GM18520 (cell line): ENCODE results near the gene STEAP1B.

Source experiments
- ATAC-seq: cut with Tn5 transposase; IDR thresholded peaks from one replicate; pipeline ENCODE4 v1.9.1; 2021; ENCODE audit not compliant: unreplicated experiment

STEAP1B gene

GRCh38 chr7:22403344-22403743 is 96.6 kb downstream of the STEAP1B start:
- ATAC-seq = no peak

DNA sequence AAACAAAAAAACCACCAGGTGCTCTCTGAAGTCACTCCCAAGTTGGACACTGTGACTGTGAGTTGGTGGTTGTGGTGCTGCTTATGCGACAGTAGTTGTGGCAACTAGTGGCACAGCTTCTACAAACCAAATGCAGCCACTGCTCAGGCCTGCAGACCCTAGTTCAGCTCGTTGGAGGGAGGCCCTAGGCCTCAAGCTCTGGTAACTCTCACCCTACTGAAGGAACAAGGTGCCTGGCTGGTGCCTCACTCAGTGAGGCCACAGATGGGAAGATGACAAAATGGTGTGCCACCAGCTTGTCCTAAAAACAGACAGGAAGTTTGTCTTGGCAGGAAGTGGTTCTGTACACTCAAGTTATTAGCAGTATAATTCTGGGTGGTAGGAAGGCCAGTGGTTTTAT is 97.7 kb downstream of the STEAP1B start:
- no peak for ATAC-seq

DNA sequence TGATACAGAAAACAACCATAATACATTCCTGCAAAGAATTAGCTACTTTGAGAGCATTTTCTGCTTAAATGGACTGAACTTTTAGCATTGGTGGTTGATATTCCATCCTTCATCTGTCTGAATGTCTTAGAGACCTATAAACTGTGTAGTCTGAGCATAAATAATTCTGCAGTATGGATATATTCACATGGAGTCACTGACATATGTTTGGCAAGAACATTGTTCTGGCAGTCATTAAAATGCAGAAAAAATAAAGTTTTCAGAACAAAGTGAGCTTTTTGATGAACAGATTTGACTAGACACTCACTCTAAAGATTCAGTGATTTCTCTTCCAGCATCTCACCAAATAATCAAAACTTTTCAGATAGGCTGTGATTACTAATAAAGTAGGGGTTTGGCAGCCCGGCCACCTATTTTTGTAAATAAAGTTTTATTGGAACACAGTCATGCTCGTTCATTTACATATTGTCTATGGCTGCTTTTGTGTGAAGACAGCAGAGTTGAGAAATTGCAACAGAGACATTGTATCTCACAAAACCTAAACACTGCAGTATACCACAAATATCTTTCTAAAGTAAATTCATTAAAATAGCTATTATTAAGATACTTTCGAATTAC is 98.9 kb downstream of the STEAP1B start:
- ATAC-seq = no peak

- ATAC-seq = no peak
Observed at GRCh38 chr7:22400150-22400814, 99.7 kb downstream of the STEAP1B start.

- ATAC-seq = no peak
Observed at GRCh38 chr7:22399546-22399945, 100.4 kb downstream of the STEAP1B start.

DNA sequence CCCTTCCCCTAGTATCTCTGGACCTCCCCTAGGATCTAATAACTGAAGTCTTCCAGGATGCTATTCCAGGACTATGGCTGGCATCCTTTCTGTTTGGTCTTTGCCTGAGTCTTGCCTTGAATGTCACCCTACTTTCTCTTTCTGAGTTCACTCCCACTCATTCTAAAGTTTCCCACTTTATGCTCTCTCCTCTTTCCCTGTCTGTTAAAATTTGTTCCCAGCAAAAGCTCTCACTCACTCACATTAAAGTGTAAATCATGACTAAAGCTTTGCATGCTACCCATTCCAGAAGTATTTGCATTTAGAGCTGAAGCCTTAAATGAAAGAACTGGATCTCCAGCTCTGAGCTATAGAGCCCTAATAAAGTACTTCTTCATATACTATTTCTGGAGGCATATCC is 100.9 kb downstream of the STEAP1B start:
- no peak for ATAC-seq

- no peak for ATAC-seq
Observed at GRCh38 chr7:22397981-22398380, 102.0 kb downstream of the STEAP1B start.

DNA sequence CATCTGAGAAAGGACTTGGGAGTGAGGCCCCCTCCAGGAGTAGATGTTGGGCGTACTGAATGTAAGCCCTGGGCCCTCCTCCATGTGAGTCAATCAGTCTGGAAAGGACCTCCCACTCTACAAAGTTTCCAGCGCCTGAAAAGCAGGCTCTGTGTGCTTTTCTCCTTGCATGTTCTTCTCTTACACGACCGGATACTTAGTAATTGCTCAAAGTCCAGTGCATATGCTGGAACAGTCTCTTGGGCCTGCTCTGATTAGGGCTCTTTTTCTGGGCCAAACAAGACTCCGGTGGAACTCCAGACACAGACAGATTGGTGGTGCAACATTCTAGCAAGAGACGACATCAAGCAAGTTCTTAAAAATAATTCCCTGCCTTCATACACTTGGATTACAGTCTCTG is 104.8 kb downstream of the STEAP1B start:
- ATAC-seq = no peak

DNA sequence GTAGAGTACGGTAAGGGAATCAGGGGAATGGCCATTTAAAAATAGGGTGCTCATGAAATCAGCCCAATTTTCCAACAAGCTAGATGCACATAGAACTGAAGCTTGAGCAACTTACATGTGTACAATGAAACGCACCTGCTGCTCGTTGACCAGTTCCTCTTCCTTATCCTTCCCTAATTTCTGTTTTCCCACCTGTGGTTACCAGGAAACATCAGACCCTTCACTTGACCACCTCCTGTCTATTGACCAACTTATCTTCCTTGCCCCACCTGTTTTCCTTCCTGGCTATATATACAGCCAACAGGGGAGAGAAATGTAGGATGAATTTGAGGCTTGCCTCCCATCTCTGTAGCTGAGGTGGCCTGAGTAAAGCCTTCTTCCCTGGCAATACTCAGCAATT is 105.2 kb downstream of the STEAP1B start:
- ATAC-seq = no peak

- no peak for ATAC-seq
Observed at GRCh38 chr7:22393913-22394729, 105.9 kb downstream of the STEAP1B start.

DNA sequence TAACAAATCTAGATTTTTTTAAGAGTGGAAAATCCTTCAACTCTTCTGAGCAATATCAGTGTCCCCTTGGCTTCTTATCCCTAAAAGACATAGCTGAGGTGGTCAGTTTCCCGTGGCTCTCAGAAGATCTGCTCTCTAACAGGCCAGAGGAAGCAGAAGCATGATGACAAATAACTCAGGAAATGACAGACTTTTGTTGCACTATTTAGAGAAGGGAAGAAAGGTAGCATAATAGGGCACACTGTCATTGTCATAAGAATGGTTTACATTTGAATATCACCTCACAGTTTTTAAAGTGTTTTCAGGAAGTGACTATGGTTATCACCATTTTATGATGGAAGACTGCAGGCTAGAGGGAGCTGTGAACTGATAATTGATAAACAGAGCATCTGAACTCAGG is 109.5 kb downstream of the STEAP1B start:
- ATAC-seq = no peak

DNA sequence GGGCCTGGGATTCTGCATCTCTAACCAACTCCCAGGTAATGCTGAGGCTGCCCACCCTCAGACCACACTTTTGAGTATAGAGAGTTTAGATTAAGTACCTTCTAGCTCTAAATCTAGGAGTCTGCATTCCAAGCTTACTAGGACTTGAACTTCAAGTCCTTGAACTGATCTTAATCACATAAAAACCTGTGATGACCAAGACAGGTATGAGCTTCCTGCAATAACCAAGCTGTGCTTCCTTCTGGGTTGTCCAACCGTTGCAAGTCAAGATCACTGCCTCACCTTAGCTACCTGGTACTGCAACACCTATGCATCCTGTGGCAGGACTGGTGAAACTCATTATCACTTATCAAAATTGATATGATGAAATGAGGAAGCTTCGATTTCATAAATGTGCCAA is 110.1 kb downstream of the STEAP1B start:
- no peak for ATAC-seq

DNA sequence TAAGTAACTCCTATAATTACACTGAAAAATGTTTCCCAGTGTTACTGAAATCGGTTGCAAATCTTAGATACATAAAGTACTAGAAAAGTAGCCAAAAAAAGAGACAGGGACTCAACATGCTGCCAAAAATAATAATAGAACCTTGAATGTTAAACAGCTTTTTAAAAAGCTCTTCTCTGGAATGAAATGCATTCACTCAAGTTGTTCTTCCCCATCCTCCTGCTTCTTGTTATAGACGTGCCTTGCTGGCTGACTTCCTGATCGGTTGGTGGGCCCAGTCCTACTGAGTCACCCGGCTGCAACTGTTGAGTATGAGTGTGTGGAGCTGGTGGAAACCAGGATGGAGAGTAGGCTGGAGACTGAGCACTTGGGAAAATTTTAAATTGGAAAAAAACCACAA is 112.4 kb downstream of the STEAP1B start:
- ATAC-seq = no peak

GRCh38 chr7:22386865-22387264 is 113.1 kb downstream of the STEAP1B start:
- ATAC-seq = peak; percentile 58

- ATAC-seq = peak; percentile 78
Observed at GRCh38 chr7:22386206-22386858, 113.7 kb downstream of the STEAP1B start.

DNA sequence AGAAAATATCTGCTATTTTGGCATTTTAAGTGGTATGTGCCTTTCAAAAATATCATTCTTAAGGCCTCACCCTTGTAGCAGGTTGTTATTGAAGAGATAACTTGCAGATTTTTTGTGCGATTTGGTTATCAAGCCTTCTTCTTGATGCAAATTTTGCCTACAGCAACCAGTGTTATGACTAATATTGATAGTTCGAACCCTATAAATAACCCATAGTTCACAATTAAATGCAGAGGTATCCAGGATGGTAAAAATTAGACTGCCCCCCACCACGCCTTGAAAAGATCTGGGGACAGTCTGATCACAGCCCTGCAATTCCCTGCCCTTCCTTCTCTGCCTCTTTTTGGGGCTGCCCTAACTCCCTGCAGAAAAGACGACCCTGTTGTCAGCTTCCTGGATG is 114.7 kb downstream of the STEAP1B start:
- ATAC-seq = no peak

DNA sequence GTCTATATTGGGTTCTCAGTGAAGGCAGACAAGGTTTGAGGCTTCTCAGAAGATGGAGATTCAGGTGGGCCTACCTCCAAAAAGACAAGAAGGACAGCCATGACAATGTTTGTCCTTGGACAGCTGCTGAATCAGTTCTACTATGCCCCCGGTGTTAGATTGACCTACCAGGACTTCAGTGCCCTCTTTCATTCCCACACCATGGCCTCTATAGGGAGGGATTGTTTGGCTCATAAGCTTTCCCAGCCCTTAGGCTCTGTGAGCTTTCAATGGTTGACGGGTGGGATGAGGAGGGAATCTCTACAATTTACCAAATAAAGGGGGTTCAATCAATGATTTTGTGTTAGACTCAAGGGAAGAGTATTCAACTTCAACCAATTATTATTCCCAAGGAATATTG is 119.7 kb downstream of the STEAP1B start:
- no peak for ATAC-seq

DNA sequence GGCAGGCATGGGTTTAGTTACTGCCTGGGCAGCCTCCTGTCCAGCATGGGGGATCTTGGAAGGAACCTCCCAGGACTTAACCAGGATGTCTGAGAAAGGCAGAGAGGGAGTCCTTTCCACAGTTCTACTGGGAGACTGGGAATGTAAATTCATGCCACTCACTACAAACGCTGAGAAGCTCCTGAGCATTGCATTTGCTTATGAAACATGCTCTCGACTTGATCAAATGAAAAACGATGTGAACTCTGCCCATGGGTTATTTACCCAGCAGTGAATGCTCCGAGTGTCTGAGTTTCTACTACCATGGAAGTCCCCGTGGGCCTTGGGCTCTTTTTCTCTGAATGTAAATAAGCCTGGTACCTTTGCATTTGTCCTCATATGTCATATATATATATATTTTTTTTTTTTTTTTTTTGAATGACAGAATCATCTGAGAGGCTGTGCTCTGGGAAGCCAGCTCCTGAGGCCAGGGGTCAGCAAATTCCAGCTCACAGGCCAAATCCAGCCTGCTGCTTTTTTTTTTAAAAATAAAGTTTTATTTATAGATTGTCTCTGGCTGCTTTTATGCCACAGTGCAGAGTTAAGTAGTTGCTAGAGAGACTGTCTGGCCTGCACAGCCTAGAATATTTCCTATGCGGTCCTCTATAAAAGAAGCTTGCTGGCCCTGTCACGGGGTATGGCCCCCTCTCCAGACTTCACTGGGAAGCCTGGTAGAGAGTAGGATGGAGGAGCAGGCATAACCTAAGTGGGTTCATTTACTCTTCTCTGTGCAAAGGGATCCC is 121.6 kb downstream of the STEAP1B start:
- no peak for ATAC-seq

GRCh38 chr7:22377703-22378102 is 122.3 kb downstream of the STEAP1B start:
- ATAC-seq = no peak

DNA sequence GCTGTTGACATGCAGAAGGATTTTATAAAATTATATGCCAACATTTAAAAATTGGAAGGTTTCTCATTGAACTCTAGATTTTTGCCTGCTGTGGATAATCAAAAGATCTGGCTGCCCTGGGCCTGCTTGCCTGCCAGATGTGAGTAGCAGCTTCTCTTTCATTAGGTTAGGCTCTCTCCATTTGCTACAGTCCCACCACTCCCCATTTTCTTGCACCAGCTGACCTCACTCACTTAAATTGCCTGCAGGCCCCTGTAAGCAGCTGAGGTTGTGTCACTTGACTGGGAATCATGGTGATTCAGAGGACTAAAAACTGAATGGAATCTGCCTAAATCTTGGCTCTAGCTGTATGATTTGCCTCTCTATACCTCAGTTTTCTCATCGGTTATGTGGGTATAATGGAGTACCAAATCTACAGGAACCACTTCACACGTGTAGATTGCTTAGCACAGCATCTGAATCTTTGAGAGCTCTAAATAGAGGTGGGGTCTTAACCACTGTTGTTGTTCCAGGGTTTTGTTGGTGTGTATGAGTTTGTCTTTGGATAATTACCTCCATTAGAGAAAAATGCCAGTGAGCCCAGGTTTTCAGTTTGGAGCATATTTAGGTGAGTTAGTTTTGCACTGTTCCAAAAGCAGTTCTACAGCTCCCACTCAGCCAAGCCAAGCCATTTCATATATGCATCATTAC is 124.5 kb downstream of the STEAP1B start:
- no peak for ATAC-seq
